HepG2 (cell line): ENCODE data around the gene VSTM5. TPM values are rescaled to one million over a fixed set of nuclear protein-coding genes. Genes with fewer than 3 reads are reported as not detected.

Experiments
- ATAC-seq: fragments of 200-7000 bp; cut with Tn5 transposase; 3 replicates; pipeline ENCODE4 v1.9.1; 2020; ENCODE audit warnings: mild to moderate bottlenecking, moderate library complexity
- BruUV-seq: library from RNA; stranded (reverse); fragments of 400-500 nt; replicated peaks from 2 replicates; lab custom pipeline; 2021; lab: Mats Ljungman, UMichigan
- CTCF ChIA-PET: fragments of 300-600 bp; formaldehyde crosslinking; extraction: SDS; loops from one replicate; lab custom pipeline; 2021; ENCODE audit warnings: low total read pairs, inconsistent platforms, low intra/inter-chr PET ratio; lab: Yijun Ruan, JAX
- POLR2A ChIA-PET: fragments of 350-600 bp; sonication (Branson Sonifier 250); formaldehyde crosslinking; loops from one replicate; lab custom pipeline; 2020; ENCODE audit warnings: antibody characterized with exemption, inconsistent platforms; lab: Yijun Ruan, JAX
- DNase-seq: peaks from one replicate; pipeline ENCODE4 v3.0.0-alpha.2; 2015; ENCODE audit warnings: low spot score
- FAIRE-seq: peaks from 3 replicates; lab custom pipeline; 2011; peaks lifted over from hg19 to GRCh38; lab: Jason Lieb, UNC
- H2AFZ ChIP-seq: one replicate; pipeline ENCODE4 v1.6.1; 2011; ENCODE audit warnings: low read length, inconsistent platforms
- H3K27ac ChIP-seq: fragments of 300-600 bp; 3 replicates; pipeline ENCODE4 v1.8.0; 2011; ENCODE audit warnings: mixed run types, mild to moderate bottlenecking, mixed read lengths, low read length, inconsistent platforms; ENCODE audit not compliant: insufficient read depth; ENCODE audit errors: extremely low read length
- H3K27me3 ChIP-seq, 2 experiments: fragments of 200-600 bp in 1 of 2; 2 replicates in 1 of 2; 3 replicates in 1 of 2; pipeline versions ENCODE4 v1.6.0 to v1.8.0; 2011; ENCODE audit warnings: low read length in 2 of 2, mild to moderate bottlenecking in 2 of 2, moderate library complexity in 2 of 2, inconsistent platforms in 1 of 2; ENCODE audit not compliant: insufficient read depth in 2 of 2, control insufficient read depth in 1 of 2
- H3K36me3 ChIP-seq, 2 experiments: fragments of 200-600 bp in 1 of 2; replicated peaks in 1 of 2; 2 replicates in 1 of 2; 3 replicates in 1 of 2; pipeline versions ENCODE4 v1.5.1 to v1.8.0; 2011; ENCODE audit warnings: low read length in 2 of 2, inconsistent platforms in 1 of 2; ENCODE audit not compliant: insufficient read depth in 2 of 2, control insufficient read depth in 1 of 2
- H3K4me1 ChIP-seq: 2 replicates; pipeline ENCODE4 v1.5.1; 2012; ENCODE audit warnings: low read length, inconsistent platforms; ENCODE audit not compliant: insufficient read depth
- H3K4me2 ChIP-seq: 2 replicates; pipeline ENCODE4 v1.6.0; 2011; ENCODE audit warnings: low read depth, low read length, inconsistent platforms
- H3K4me3 ChIP-seq, 3 experiments: fragments of 200-600 bp in 1 of 3; sonication (generic), shearing (Covaris generic) in 1 of 3; replicated peaks in 1 of 3; 2 replicates each; pipeline ENCODE4 v1.5.1; 2011 to 2016; ENCODE audit warnings: low read length in 3 of 3, inconsistent platforms in 2 of 3, low read depth in 2 of 3, mild to moderate bottlenecking in 2 of 3, control low read depth in 1 of 3, mixed read lengths in 1 of 3; ENCODE audit not compliant: insufficient read depth in 1 of 3
- H3K79me2 ChIP-seq: one replicate; pipeline ENCODE4 v1.6.1; 2011; ENCODE audit warnings: low read length, inconsistent platforms; ENCODE audit not compliant: insufficient read depth
- H3K9ac ChIP-seq: 2 replicates; pipeline ENCODE4 v1.6.0; 2011; ENCODE audit warnings: mild to moderate bottlenecking, low read depth, low read length, inconsistent platforms; ENCODE audit not compliant: insufficient read depth
- H3K9me3 ChIP-seq: 2 replicates; pipeline ENCODE4 v1.5.1; 2012; ENCODE audit warnings: mild to moderate bottlenecking, low read length
- H4K20me1 ChIP-seq: 2 replicates; pipeline ENCODE4 v1.6.0; 2011; ENCODE audit warnings: inconsistent platforms, mild to moderate bottlenecking, low read length, moderate library complexity; ENCODE audit not compliant: insufficient read depth
- ATM ChIP-seq: fragments of 450-650 bp; IDR thresholded peaks from 2 replicates; pipeline ENCODE4 v1.7.1; 2017; ENCODE audit warnings: mild to moderate bottlenecking, borderline replicate concordance
- CEBPB ChIP-seq: IDR thresholded peaks from 2 replicates; pipeline ENCODE4 v1.6.1; 2011; ENCODE audit warnings: low read depth, low read length, improper control_type of control experiment, borderline replicate concordance
- CENPBD1 ChIP-seq: sonication (generic); formaldehyde crosslinking; IDR thresholded peaks from 2 replicates; pipeline ENCODE4 v1.8.0; 2022; ENCODE audit warnings: missing genetic modification reagents, low read depth, mild to moderate bottlenecking, borderline replicate concordance
- CREB1 ChIP-seq, 2 experiments: fragments of 450-650 bp in 1 of 2; IDR thresholded peaks; 2 replicates each; pipeline ENCODE4 v1.6.1; 2016 to 2017; ENCODE audit warnings: control low read depth in 1 of 2, mild to moderate bottlenecking in 1 of 2, missing compliant biosample characterization in 1 of 2, missing genetic modification characterization in 1 of 2
- DMAP1 ChIP-seq: IDR thresholded peaks from 2 replicates; pipeline ENCODE4 v1.6.1; 2016
- PRMT3 ChIP-seq: sonication (generic); formaldehyde crosslinking; IDR thresholded peaks from 2 replicates; pipeline ENCODE4 v1.8.1; 2022; ENCODE audit warnings: low read depth, mild to moderate bottlenecking, moderate library complexity, missing genetic modification reagents, borderline replicate concordance
- SMAD1 ChIP-seq: sonication (generic); formaldehyde crosslinking; IDR thresholded peaks from 2 replicates; pipeline ENCODE4 v1.4.0; 2020; ENCODE audit warnings: missing genetic modification reagents, low read depth, mild to moderate bottlenecking, borderline replicate concordance
- ZBTB44 ChIP-seq: sonication (generic); formaldehyde crosslinking; IDR thresholded peaks from 2 replicates; pipeline ENCODE4 v1.4.0; 2020; ENCODE audit warnings: missing genetic modification reagents
- ZNF331 ChIP-seq: sonication (generic); formaldehyde crosslinking; IDR thresholded peaks from 2 replicates; pipeline ENCODE4 v1.4.0; 2020; ENCODE audit warnings: missing genetic modification reagents
- ZNF383 ChIP-seq: sonication (generic); formaldehyde crosslinking; IDR thresholded peaks from 2 replicates; pipeline ENCODE4 v1.4.0; 2020; ENCODE audit warnings: missing genetic modification reagents, mild to moderate bottlenecking, borderline replicate concordance
- ZNF558 ChIP-seq: sonication (generic); formaldehyde crosslinking; IDR thresholded peaks from 2 replicates; pipeline ENCODE4 v1.9.0; 2022; ENCODE audit warnings: mild to moderate bottlenecking, missing genetic modification reagents, borderline replicate concordance
- ZNF615 ChIP-seq: sonication (generic); formaldehyde crosslinking; IDR thresholded peaks from 2 replicates; pipeline ENCODE4 v1.5.0; 2020; ENCODE audit warnings: mild to moderate bottlenecking, missing genetic modification reagents, borderline replicate concordance
- ZNF770 ChIP-seq: sonication (generic); formaldehyde crosslinking; IDR thresholded peaks from 2 replicates; pipeline ENCODE4 v1.5.0; 2020; ENCODE audit warnings: mild to moderate bottlenecking, missing genetic modification reagents
- WGBS: methylation state at CpG from one replicate; pipeline ENCODE4 v1.1.6; 2017; ENCODE audit warnings: low lambda C conversion rate; 5-methylcytosine and 5-hydroxymethylcytosine counted together
- in situ Hi-C: cut with HindIII; loops from 2 replicates; pipeline ENCODE4 v1.10.0; 2017; ENCODE audit warnings: low pct_unique_long_range_greater_than_20kb; ENCODE audit not compliant: extremely low pct_ligation_motif_present
- intact Hi-C: fragments of 100-400 bp; cut with micrococcal nuclease; formaldehyde crosslinking; loops from one replicate; pipeline ENCODE4 v1.10.0; 2022; ENCODE audit not compliant: unreplicated experiment
- polyA plus RNA-seq, 8 experiments: library from polyadenylated mRNA; depleted of rRNA in 3 of 8; stranded (reverse) in 7 of 8; unstranded in 1 of 8; fragments of >200 nt; fragmentation: Illumina TruSeq in 4 of 8; extraction: Trizol in 4 of 8; gene quantifications; 2 replicates each; pipeline versions ENCODE4 v1.2.1 to v1.2.3, GENCODE V29; 2011 to 2016; ENCODE audit warnings: low read depth in 4 of 8, missing spikeins in 1 of 8, mixed read lengths in 1 of 8; ENCODE audit not compliant: insufficient read depth in 1 of 8
- total RNA-seq, 5 experiments: library from RNA; depleted of rRNA; stranded (reverse); fragments of >200 nt; fragmentation: Illumina TruSeq; extraction: Trizol; gene quantifications; 2 replicates each; pipeline ENCODE4 v1.2.3, GENCODE V29; 2016; ENCODE audit warnings: low read depth in 1 of 5

The VSTM5 gene
- total and polyA plus RNA-seq, 2 of the 13 experiments (the other 11 are each of a cell fraction or from before 2014, with no cell fraction given) = not detected

GRCh38 chr11:93831343-93832127 lies 18.9 kb downstream of the VSTM5 start:
- ChIA-PET CTCF (no interaction called here), POLR2A (no interaction called here)
- Histone ChIP-seq H3K4me2 (no peak overlapping the region), H3K4me3 (no peak overlapping the region), H3K27me3 (no peaks in the 10 kb centered on the region), H3K27ac (no peak overlapping the region), H3K9me3 (no peaks in the 10 kb centered on the region), H3K79me2 (no peaks in the 10 kb centered on the region), H2AFZ (no peak overlapping the region), H4K20me1 (no peaks in the 10 kb centered on the region), H3K4me1 (peaks cover 10% of the 10 kb centered on the region), H3K36me3 (no peaks in the 10 kb centered on the region), H3K9ac (no peak overlapping the region)
- DNase-seq (no peak), ATAC-seq (no peak; the same call in 2 of the 3 replicates), FAIRE-seq (no peak)
- WGBS = 12% methylated on average over 3 of the region's 3 CpGs
- in situ Hi-C loops = no loop called here
- 0 out of 2 replicates have a peak, but pooled peaks have one; percentile 12 for TF ChIP-seq CEBPB
- TF ChIP-seq ZNF615 (CRISPR knock-in tag) = no peak
- TF ChIP-seq ZNF770 (CRISPR knock-in tag) = peak; percentile 10; the same call in 1 of the 2 replicates
- intact Hi-C loops = no loop called here
- no TSS peak for BruUV-seq

DNA sequence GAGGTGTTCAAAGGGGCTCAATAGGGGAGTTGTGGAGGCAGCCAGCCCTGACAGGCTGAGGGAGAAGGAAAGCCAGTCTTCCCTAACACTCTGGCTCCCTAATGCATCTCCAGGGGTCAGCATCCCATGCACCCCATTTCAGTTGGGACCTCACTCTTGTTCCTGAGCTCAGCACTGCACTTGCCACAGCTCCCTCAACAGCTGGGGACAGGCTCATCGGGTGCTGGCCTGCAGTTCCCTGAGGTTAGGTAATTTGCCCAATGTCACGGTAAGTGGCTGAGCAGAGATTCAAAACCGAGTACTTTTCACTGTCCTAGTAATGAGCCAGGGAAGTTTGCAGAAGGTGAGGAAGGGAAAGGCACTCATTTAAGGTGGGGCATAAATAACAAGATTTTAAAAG lies 20.8 kb downstream of the VSTM5 start:
- in situ Hi-C loops (no loop called here), intact Hi-C loops (no loop called here)
- Histone ChIP-seq H3K27ac (no peak overlapping the region), H3K79me2 (no peaks in the 10 kb centered on the region), H3K4me1 (peaks cover 23% of the 10 kb centered on the region), H3K4me2 (no peak overlapping the region), H4K20me1 (no peaks in the 10 kb centered on the region), H2AFZ (no peak overlapping the region), H3K36me3 (no peaks in the 10 kb centered on the region), H3K4me3 (no peak overlapping the region), H3K9me3 (no peaks in the 10 kb centered on the region), H3K27me3 (no peaks in the 10 kb centered on the region), H3K9ac (no peak overlapping the region)
- WGBS = 6% methylated on average over 3 of the region's 3 CpGs
- ATAC-seq (peak; percentile 66), DNase-seq (no peak), FAIRE-seq (no peak)
- no TSS peak for BruUV-seq
- POLR2A ChIA-PET = no interaction called here
- CTCF ChIA-PET = no interaction called here
- TF ChIP-seq ZNF331 = no peak
- TF ChIP-seq ATM = no peak
- TF ChIP-seq ZBTB44 (CRISPR knock-in tag) = no peak
- no peak for TF ChIP-seq CENPBD1
- no peak for TF ChIP-seq ZNF558
- no peak for TF ChIP-seq SMAD1 (CRISPR knock-in tag)
- no peak for TF ChIP-seq ZNF383 (CRISPR knock-in tag)
- TF ChIP-seq DMAP1 (CRISPR knock-in tag) = no peak
- no peak for TF ChIP-seq PRMT3
- no peak for TF ChIP-seq CREB1 (IDR thresholded peaks at IDR 0.05)
- no peak for TF ChIP-seq CREB1 (CRISPR knock-in tag; IDR thresholded peaks at IDR 0.05)
